Lower leg skin (tissue), 4 donors: Measurements from ENCODE around the gene TENT4B. TPM values are rescaled to one million over a fixed set of nuclear protein-coding genes. Genes with fewer than 3 reads are reported as not detected.

Experiments
- DNase-seq, 2 donors: peaks; one replicate each; pipeline ENCODE4 v3.0.0-alpha.2; 2019; ENCODE audit warnings: low spot score in 2 of 2
- H3K4me3 ChIP-seq: fragments of 200-600 bp; sonication (generic); 2 replicates; pipeline ENCODE4 v1.5.1; 2017; ENCODE audit warnings: mild to moderate bottlenecking, low read depth; ENCODE audit not compliant: poor library complexity, severe bottlenecking
- CTCF ChIP-seq, 3 donors: fragments of 450-650 bp; IDR thresholded peaks; one replicate each; pipeline ENCODE4 v1.5.1; 2016; ENCODE audit warnings: antibody characterized with exemption in 3 of 3, mild to moderate bottlenecking in 3 of 3, moderate library complexity in 2 of 3
- POLR2A ChIP-seq, 2 donors: fragments of 450-650 bp; IDR thresholded peaks; one replicate each; pipeline ENCODE4 v1.6.1; 2016 to 2017; ENCODE audit warnings: antibody characterized with exemption in 2 of 2, mild to moderate bottlenecking in 1 of 2, moderate library complexity in 1 of 2
- WGBS, 2 donors: methylation state at CpG; one replicate each; pipeline ENCODE4 v1.1.5; 2018; 5-methylcytosine and 5-hydroxymethylcytosine counted together
- intact Hi-C: fragments of 100-400 bp; cut with DNase I; formaldehyde crosslinking; loops from one replicate; pipeline ENCODE4 v1.15.0; 2023; ENCODE audit warnings: low total_unique reads
- total RNA-seq, 4 donors: library from RNA; depleted of rRNA; stranded (reverse); fragments of >200 nt; gene quantifications; one replicate each; pipeline ENCODE4 v1.1.0, GENCODE V29; 2016

Gene TENT4B
- total RNA-seq, 4 donors from 2014 or later: 9.1 to 14.7 (median 12.6) TPM

- H3K4me3 ChIP-seq: no peak overlapping the region
- intact Hi-C loops: no loop called here
- no peak for DNase-seq
- TF ChIP-seq POLR2A (IDR thresholded peaks at IDR 0.05) (no peak), CTCF (IDR thresholded peaks at IDR 0.05) (no peak)
Measured at GRCh38 chr16:50136399-50136798, 16.7 kb upstream of the TENT4B start.

DNA sequence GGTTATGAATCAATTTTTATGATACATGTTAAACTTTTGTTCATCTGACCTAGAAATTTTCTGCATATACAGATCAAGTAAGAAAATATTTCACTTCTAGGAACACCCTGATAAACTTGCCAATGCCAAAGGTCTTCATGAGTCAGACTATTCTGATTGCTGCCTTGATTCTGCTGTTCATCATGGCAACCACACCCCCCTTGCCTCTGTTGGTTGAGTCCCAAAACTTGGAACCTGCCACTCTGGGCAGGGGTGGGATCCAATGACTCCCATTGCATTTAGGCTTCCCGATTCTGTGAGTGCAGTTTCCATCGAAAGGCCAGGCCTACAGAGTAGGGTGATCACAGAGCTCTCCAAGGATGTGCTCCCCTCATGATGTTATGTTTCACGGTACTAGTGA, 15.8 kb upstream of the TENT4B start:
- no peak overlapping the region for H3K4me3 ChIP-seq
- WGBS, 2 donors: 97 to 98% methylated on average over 3 of the region's 3 CpGs
- DNase-seq: no peak
- intact Hi-C loops: no loop called here
- TF ChIP-seq CTCF (IDR thresholded peaks at IDR 0.05) (no peak), POLR2A (IDR thresholded peaks at IDR 0.05) (no peak)

GRCh38 chr16:50139580-50139979, 13.5 kb upstream of the TENT4B start:
- intact Hi-C loops: no loop called here
- no peak for DNase-seq
- WGBS, 2 donors: 89 to 90% methylated on average over 1 of the region's 1 CpG
- TF ChIP-seq POLR2A (IDR thresholded peaks at IDR 0.05) (no peak), CTCF (IDR thresholded peaks at IDR 0.05) (no peak)
- H3K4me3 ChIP-seq: no peak overlapping the region

- DNase-seq: no peak
Measured at GRCh38 chr16:50144211-50144610, 8.9 kb upstream of the TENT4B start.

GRCh38 chr16:50146479-50147435, 6.3 kb upstream of the TENT4B start:
- WGBS, 2 donors: 87 to 93% methylated on average over 9 of the region's 9 CpGs

More at GRCh38 chr16:50144211-50144610, 8.9 kb upstream of the TENT4B start:
- intact Hi-C loops: no loop called here
- no peak overlapping the region for H3K4me3 ChIP-seq
- WGBS, 2 donors: 62 to 72% methylated on average over 2 of the region's 2 CpGs
- TF ChIP-seq POLR2A (IDR thresholded peaks at IDR 0.05): no peak
- TF ChIP-seq CTCF (IDR thresholded peaks at IDR 0.05): no peak

More at GRCh38 chr16:50146479-50147435, 6.3 kb upstream of the TENT4B start:
- TF ChIP-seq CTCF (IDR thresholded peaks at IDR 0.05) (no peak), POLR2A (IDR thresholded peaks at IDR 0.05) (no peak)
- no peak overlapping the region for H3K4me3 ChIP-seq
- peak in 1 of 2 donors; percentile 8 for DNase-seq
- intact Hi-C loops: no loop called here
